HG03175 (cell line): ENCODE measurements around the gene CFAP74.

Experiments
- ATAC-seq: cut with Tn5 transposase; IDR thresholded peaks from one replicate; pipeline ENCODE4 v1.9.1; 2021; ENCODE audit warnings: mild to moderate bottlenecking, moderate library complexity; ENCODE audit not compliant: unreplicated experiment

CFAP74 gene

GRCh38 chr1:1919304-1920056, 84.1 kb downstream of the CFAP74 start:
- ATAC-seq, result peak; percentile 82

GRCh38 chr1:1918901-1919303, 84.7 kb downstream of the CFAP74 start, which contains the start of gene TMEM52:
TSS of gene TMEM52 (minus strand) at chr1:1919279. CDS start at chr1:1919265, 14 bp downstream.
- ATAC-seq, result peak; percentile 20

GRCh38 chr1:1917995-1918900, 85.3 kb downstream of the CFAP74 start:
- no peak for ATAC-seq

GRCh38 chr1:1917304-1917976, 86.1 kb downstream of the CFAP74 start:
- ATAC-seq, result no peak

- ATAC-seq, result no peak
Observed at GRCh38 chr1:1916851-1917251, 86.7 kb downstream of the CFAP74 start.

GRCh38 chr1:1915911-1916840, 87.4 kb downstream of the CFAP74 start:
- ATAC-seq, result no peak

- no peak for ATAC-seq
Observed at GRCh38 chr1:1914971-1915692, 88.5 kb downstream of the CFAP74 start, which contains the start of gene CALML6. TSS of gene CALML6 (plus strand) at chr1:1915260. CDS start at chr1:1915281, 21 bp downstream.

GRCh38 chr1:1914101-1914970, 89.2 kb downstream of the CFAP74 start:
- ATAC-seq, result no peak

GRCh38 chr1:1911350-1912041, 92.1 kb downstream of the CFAP74 start:
- ATAC-seq, result no peak

- ATAC-seq, result no peak
Observed at GRCh38 chr1:1910651-1911331, 92.8 kb downstream of the CFAP74 start.

- no peak for ATAC-seq
Observed at GRCh38 chr1:1910033-1910465, 93.5 kb downstream of the CFAP74 start.

GRCh38 chr1:1908506-1908791, 95.1 kb downstream of the CFAP74 start:
- ATAC-seq, result peak; percentile 27

- no peak for ATAC-seq
Observed at GRCh38 chr1:1907098-1907736, 96.4 kb downstream of the CFAP74 start.

GRCh38 chr1:1906185-1907097, 97.1 kb downstream of the CFAP74 start:
- no peak for ATAC-seq

- no peak for ATAC-seq
Observed at GRCh38 chr1:1903224-1903623, 100.4 kb downstream of the CFAP74 start.
